ENCODE data around the gene CALD1.

CALD1 gene

GRCh38 chr7:134761266-134761665, 18.2 kb upstream of the CALD1 start:
- no peak for DNase-seq (ENCODE audit: low read depth)

- no peak for DNase-seq (ENCODE audit: low read depth)
These were observed 15.5 kb upstream of the CALD1 start for GRCh38 chr7:134763960-134764359.

GRCh38 chr7:134764365-134764764, 15.1 kb upstream of the CALD1 start:
- DNase-seq (ENCODE audit: low read depth): no peak

GRCh38 chr7:134766779-134767519, 12.5 kb upstream of the CALD1 start:
- DNase-seq (ENCODE audit: low read depth): no peak

- DNase-seq (ENCODE audit: low read depth): no peak
These were observed 11.8 kb upstream of the CALD1 start for GRCh38 chr7:134767520-134768168.

- DNase-seq (ENCODE audit: low read depth): no peak
These were observed 11.2 kb upstream of the CALD1 start for GRCh38 chr7:134768243-134768642.

- DNase-seq (ENCODE audit: low read depth): no peak
These were observed 8.8 kb upstream of the CALD1 start for GRCh38 chr7:134770676-134771075.

- no peak for DNase-seq (ENCODE audit: low read depth)
These were observed 8.3 kb upstream of the CALD1 start for GRCh38 chr7:134771111-134771510.

GRCh38 chr7:134771889-134772288, 7.5 kb upstream of the CALD1 start:
- DNase-seq (ENCODE audit: low read depth): no peak

GRCh38 chr7:134772401-134772800, 7.0 kb upstream of the CALD1 start:
- no peak for DNase-seq (ENCODE audit: low read depth)

- no peak for DNase-seq (ENCODE audit: low read depth)
These were observed 6.3 kb upstream of the CALD1 start for GRCh38 chr7:134773164-134773563.

- no peak for DNase-seq (ENCODE audit: low read depth)
These were observed 5.3 kb upstream of the CALD1 start for GRCh38 chr7:134774119-134774518.

GRCh38 chr7:134777470-134777869, 2.0 kb upstream of the CALD1 start:
- no peak for DNase-seq (ENCODE audit: low read depth)

- no peak for DNase-seq (ENCODE audit: low read depth)
These were observed 1.4 kb upstream of the CALD1 start for GRCh38 chr7:134777908-134778580.

GRCh38 chr7:134779741-134780065, 269 bp downstream of the CALD1 start:
- DNase-seq (ENCODE audit: low read depth): no peak

- DNase-seq (ENCODE audit: low read depth): no peak
These were observed 863 bp downstream of the CALD1 start for GRCh38 chr7:134780166-134780828.

- no peak for DNase-seq (ENCODE audit: low read depth)
These were observed 1.7 kb downstream of the CALD1 start for GRCh38 chr7:134781171-134781570.

GRCh38 chr7:134782121-134782623, 2.7 kb downstream of the CALD1 start:
- DNase-seq (ENCODE audit: low read depth): no peak

- no peak for DNase-seq (ENCODE audit: low read depth)
These were observed 4.0 kb downstream of the CALD1 start for GRCh38 chr7:134783294-134784069.

GRCh38 chr7:134784251-134785049, 5.0 kb downstream of the CALD1 start:
- DNase-seq (ENCODE audit: low read depth): no peak

GRCh38 chr7:134785842-134786241, 6.4 kb downstream of the CALD1 start:
- no peak for DNase-seq (ENCODE audit: low read depth)
